Pons (tissue), 1 donor: ENCODE data around the gene NHSL2.
A peak's percentile ranks its signal among the peaks of the same experiment; 100 is the strongest.

Experiments
- DNase-seq: peaks from one replicate; pipeline ENCODE4 v3.0.0-alpha.2; 2016; ENCODE audit warnings: low spot score

Gene NHSL2

DNA sequence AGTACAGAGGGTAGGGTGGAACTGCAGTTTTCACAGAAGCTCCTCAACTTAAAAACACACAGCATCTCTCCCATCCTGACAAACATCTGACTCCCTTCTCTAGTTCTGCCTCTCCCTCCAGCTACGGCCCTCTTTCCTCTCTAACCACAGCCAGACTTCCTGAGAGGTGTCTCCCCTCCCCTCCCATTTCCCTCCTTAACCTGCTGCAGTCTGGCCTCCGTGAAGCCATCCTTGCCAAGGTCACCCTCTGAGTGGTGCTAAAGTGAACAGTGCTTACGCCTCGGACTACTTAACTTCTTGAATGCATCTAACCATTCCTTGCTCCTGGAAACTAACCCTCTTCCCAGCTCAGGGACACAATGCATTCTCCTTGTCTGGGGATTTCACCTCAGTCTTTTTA is 167.8 kb downstream of the NHSL2 start:
- DNase-seq: no peak

DNA sequence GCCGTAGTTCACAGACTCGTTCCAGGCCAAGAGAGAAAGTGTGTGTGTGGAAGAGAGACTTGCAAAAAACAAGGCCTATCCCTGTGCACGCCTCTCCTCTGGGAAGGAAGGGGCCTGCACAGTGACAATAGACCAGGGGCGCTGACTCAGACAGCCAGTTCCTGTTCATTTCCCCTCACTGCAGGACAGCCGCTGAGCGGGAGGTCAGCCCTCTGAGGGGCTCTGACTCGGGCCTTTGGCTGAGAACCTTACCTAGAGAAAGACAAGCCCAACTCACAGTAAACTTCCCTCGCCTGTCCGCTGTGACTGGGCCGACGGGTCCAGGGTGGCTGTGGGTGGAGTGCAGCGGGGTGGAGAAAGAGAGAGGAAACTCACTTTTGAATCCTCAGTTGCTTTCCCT is 169.0 kb downstream of the NHSL2 start:
- DNase-seq: no peak

DNA sequence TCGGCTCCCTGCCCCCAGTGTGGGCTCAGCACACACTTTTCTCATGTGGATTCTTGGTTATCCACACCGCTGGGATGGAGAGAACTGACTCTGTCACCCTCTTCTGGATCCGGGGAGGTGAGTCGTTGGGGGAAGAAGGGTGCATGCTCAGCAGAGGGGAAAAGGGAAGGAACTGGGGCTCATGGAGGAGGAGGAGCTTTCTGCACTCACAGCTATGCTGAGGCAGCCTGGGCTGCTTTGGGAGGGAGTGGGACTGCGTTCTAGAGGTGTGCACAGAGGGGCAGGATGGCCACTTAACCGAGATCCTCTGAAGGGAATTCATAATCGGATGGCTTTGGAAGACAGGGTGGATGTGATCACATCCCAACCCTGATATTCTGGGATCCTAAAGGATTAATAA is 169.5 kb downstream of the NHSL2 start:
- no peak for DNase-seq

DNA sequence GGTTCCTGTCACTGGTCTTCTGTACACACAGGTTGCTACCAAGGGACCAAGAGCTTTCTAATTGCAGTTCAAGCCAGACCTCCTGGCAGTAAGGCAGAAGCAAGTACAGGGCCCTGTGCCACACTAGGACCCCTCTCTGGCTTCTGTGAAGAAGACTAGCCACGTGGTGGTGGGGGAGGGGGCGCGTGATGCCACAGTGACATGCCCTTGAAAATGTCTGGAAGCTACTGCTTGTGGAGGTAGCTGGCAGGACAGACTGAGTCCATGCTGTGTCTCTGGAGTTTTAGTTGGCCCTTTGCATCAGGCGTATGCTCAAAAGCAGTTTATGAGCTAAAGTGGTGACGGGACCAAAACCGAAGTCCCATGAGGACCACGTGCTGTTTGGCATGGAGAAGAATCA is 170.2 kb downstream of the NHSL2 start:
- no peak for DNase-seq

DNA sequence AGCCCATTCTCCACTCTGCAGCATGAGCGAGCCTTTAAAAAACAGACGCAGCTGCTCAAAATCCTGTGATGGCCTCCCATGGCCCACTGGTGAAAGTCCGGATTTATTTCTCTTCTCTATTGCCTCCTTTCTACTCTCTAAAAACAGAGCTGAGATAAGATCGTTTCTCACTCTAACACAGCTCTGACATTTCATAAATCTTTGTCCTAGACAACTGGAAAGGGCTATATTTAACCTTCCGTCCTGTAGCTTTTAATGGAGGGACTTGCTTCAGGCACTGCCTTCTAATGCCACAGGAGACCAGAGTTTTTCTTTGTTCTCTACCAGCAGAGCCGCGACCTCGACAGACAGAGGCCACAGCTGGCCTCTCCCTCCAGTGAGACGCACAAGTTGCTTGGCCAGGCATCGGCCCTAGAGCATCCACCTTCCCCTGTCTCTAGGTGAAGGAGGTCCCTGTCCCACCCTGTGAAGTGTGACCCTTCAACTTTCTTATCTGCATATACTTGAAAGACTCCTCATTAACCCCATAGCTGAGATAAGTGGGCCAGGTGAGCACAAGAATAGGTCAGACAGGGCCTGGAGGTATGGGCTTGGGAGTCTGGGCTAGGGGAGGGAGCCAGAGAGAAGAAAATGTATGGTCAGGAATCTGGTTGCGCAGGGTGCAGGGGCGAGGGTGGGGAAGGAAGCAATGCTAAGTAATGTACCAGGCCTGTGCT is 171.1 kb downstream of the NHSL2 start:
- no peak for DNase-seq

DNA sequence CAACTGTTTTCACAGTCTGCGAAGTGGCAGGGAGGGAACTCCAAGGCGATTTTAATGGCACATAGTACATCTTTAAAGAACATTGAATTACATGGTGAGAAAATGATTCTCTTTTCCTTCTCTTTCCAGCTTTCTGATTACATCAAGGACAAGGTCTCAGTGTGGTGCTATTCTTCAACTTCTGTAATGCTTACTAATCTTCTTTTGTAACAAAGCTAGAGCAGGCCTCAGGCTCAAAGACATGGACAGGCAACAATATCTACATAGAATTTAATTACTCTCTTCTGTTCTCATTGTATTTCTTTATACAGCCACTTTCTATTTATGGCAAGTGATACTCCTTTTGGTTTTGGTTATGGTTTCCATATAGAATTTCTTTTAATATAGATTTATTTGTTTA is 172.6 kb downstream of the NHSL2 start:
- no peak for DNase-seq

DNA sequence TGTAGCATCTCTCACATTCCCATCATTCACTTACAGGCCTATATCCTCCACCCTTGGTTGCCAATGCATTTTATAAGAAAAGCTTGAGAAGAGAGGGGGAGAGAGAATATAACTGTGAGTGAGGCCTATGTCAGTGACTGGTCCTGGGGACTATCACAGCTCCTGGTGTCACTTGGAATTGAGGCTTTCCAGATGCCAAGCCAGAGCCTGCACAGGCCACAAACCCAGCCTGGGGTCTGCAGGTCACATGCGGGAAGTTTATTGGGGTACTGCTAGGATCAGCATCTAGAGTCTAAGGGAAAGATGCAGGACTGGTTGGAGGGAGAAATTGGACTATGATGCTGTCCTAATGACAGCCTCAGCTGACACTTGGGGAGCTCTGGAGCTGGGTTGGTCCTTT is 173.5 kb downstream of the NHSL2 start:
- no peak for DNase-seq

DNA sequence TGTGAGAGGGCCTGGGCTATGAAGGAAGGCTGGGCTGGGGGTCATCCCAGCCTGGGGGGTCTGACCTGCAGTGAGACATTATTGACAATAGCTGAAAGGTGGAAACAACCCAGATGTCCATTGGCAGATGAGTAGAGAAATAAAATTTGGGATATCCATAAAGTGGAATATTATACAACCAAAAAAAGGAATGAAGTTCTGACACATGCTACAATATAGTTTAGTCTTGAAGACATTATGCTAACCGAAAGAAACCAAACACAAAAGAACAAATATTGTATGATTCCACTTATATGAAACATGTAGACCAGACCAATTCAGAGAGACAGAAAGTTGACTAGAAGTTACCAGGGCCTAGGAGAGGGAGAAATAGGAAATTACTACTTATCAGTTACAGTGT is 176.3 kb downstream of the NHSL2 start:
- DNase-seq: no peak

DNA sequence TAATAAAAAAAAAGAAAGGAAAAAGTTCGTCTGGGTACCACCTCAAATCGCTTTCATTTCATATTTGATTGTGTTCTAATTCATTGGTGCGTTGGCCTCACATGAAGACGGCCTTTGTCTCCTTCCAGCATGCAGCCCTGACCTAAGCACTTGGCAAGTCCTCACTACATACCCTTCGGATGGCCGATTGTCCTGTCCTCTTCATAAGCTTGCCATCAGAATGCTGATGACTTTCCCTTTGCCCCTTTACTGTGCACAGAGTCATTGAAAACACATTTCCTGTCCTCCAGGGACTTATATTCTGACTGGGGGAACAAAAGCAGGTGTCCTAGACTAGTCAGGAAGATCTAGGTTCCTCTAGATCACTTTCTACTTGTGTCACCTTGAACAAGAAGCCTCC is 178.1 kb downstream of the NHSL2 start:
- peak; percentile 39 for DNase-seq

DNA sequence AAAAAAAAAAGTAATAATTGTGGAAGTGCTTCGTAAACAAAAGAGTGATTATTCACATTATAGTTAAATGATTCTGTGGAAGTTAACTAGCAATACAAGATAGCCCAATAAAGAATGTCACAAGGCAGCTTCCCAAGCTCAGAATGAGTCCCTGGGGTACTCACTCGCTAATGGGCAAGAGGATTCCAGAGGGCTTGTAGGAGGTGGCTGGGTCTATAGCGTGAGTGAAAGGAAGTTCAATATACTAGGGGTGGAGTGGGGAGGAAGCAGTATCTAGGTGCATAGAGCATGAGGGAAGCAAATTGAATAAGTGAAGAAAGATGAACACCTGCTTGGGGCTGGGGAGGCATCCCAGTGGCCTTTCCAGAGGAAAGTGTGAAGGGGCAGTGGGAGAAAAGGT is 178.6 kb downstream of the NHSL2 start:
- DNase-seq: no peak

DNA sequence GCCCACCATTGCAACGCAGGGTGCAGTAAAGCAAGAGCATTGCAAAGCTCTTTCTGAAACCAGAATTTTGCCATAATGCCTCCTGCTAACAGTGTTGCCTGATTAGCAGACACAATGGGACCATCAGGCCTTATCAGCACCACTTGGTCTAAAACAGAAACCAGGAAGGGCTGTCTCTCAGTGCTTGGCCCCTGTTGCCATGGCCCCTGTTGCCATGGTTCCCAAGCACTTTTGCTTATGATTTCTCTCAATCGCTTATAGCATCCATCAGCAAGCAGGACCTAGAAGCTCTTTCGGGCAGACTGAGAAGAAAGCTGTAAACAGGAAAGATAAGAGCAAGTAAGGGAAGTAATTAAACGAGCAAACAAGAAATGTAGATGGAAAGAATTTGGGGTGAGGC is 184.2 kb downstream of the NHSL2 start:
- DNase-seq: no peak

DNA sequence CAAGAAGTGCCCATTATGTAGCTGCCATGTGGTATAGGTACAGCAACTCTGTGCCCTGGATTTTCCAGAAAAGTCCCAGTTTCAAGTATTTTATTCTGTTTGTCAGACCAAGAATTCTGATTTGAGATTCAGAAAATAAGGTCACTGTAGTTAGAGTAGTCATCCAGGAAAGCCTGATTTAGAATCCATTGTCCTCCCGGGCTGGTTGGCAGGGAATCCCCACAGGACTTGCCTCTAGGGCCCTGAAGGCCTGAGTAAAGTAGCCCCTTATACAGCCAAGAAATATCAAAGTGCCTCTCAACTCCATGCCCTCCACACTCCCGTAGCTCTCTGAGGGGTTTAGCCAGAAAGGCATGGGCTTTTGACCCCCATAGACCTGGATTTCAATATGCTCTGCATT is 184.7 kb downstream of the NHSL2 start:
- no peak for DNase-seq

DNA sequence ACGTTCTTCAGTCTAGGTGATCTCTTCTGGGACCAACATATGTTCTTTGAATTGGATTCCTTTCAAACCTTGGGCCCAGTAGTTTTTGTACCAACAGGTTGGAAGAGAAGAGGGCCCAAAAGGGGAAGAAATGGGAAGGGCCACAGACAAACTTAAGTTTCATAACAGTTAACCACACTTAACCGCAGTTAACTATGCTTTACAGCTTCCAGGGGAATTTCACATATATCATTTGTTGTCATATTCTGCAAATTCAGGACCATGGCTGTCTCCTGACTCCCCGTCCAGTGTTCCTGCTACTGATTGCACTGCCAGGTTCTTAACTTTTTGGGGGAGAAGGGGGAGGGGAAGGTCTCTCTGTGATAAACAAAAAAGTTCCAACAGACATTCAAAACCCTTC is 186.5 kb downstream of the NHSL2 start:
- no peak for DNase-seq

DNA sequence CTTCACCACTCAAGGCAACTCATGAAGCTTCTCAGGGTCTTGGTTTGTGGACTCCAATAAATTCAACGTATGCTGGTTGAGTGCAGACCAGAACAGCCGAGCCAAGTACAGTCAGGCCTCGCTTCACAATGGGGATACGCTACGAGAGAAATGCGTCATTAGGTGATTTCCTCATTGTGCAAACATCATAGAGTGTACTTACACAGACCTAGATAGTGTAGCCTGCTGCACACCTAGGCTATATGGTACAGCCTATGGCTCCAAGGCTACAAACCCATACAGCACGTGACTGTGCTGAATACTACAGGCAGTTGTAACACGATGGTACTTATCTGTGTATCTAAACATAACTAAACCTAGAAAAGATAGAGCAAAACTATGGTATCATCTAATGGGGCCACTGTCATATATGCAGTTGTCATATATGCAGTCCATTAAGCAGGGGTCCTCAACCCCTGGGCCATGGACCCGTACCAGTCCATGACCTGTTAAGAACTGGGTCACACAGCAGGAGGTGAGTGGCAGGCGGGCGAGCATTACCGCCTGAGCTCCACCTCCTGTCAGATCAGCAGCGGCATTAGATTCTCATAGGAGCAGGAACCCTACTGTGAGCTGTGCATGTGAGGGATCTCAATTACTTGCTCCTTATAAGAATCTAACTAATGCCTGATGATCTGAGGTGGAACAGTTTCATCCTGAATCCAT is 189.6 kb downstream of the NHSL2 start:
- no peak for DNase-seq

DNA sequence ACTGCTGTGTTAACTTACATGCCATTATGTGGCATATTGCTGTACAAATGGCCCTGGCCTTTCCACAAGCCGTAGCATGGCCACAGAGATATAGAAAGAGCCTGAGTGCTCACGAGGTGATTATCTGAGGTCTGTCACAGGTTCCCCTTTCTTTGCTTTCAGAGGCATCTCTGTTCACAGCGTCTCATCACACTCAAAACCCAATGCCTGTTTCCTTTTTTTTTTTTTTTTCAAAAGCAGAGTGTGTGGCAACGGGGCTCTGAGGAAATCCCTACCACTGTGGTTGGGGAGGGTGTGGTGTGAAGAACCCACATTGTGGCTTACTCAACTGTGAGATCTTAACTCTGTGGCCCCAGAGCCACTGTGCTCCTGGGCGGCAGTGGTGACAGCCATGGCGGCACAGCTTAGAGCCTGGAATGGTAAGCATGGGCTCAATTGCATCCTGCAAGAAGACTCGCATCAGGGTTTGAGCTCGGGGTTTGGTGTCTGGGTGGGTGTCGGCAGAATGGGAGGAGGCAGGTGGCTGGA is 190.2 kb downstream of the NHSL2 start:
- peak; percentile 38 for DNase-seq

DNA sequence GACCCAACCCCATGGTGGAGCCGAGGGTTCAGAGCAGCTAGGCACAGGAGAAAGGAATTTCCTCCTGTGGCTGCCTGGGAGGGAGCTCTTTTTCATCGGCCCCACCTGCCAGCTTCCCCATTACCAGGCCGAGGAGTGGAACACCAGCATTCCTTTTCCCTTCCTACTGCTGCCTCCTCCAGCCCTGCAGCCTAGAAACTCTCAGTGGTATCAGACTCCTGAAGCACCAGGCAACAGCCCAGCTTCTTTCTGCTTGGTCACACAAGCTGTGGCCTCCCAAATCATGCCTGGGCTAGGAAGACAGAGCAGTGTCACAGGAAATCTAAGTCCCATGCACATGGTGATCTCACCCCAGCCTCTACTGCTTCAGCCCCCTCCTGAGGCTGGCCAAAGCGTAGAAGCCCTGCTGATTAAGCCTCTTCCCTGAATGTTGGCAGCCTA is 191.0 kb downstream of the NHSL2 start:
- no peak for DNase-seq

DNA sequence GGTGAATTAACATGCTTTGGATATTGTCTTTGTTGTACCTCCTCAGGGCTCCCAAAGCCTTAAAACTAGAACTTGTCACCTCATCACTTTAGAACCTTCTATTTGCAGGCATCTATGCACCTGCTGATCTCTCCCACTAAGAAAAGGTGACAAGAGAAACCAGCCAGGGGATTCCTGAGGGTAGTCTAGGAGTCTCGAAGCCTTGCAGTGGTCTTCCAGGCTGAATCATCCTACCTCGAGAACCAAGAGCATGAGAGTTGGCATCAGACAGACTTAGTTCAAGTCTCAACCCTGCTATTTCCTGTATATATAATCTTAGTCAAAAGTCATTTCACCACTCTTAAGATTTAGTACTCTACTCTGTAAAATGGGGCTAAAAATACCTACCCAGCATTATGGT is 191.5 kb downstream of the NHSL2 start:
- DNase-seq: no peak

DNA sequence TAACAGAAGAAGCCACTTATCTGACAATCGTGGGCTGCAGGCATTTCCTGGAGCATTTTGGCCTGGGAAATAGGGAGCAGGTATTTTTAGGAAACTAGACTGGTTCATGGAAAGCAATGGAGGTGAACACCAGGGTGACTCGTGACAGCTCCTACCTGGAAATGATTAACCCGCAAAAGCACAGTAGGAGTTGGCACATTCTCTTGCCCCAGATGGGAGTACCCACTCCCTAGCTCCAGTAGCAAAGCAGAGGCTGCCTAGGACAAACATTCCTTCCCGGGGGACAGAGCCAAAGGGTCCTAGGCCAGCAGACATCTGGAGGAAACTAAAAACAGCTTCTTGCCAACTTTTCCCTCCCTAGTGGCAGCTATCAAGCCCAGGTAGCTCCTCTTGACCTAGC is 192.1 kb downstream of the NHSL2 start:
- DNase-seq: no peak

DNA sequence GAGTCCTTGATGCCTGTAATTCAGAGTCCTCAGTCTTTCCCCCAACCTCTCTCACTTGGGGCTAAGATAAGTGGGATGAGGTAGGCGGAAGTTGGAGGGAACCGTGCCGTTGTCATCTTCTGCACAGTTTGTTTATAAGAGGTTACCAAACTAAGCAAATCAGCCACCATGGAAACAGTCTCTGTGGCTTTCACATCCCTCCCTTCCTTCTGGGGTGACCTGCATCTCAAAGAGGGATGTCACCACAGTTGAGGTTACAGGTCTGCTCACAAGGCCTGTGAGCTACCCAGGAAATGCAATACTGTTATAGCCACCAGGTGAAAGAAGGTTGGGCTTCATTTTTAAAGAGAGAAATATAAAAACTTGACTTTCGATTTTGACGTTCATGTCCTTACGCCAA is 194.8 kb downstream of the NHSL2 start:
- no peak for DNase-seq

DNA sequence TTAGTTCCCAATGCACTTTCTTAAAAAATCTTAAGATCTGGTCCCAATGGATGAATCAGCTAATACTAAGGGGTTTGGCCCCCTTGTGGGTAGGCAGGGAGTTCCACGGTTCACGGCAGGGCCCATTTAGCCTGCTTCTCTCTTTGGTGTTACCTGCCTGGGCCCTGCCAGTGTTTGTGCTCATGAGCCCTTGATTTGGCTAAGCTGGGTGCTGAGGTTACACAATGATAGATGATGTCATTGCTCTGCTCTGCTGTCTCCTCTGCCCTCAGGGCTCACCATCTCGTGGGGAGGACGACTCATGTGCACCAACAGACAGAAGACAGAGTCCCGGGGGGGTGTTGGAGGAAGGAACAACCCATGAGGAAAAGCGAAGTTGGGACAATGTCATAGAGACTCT is 196.7 kb downstream of the NHSL2 start:
- DNase-seq: no peak

DNA sequence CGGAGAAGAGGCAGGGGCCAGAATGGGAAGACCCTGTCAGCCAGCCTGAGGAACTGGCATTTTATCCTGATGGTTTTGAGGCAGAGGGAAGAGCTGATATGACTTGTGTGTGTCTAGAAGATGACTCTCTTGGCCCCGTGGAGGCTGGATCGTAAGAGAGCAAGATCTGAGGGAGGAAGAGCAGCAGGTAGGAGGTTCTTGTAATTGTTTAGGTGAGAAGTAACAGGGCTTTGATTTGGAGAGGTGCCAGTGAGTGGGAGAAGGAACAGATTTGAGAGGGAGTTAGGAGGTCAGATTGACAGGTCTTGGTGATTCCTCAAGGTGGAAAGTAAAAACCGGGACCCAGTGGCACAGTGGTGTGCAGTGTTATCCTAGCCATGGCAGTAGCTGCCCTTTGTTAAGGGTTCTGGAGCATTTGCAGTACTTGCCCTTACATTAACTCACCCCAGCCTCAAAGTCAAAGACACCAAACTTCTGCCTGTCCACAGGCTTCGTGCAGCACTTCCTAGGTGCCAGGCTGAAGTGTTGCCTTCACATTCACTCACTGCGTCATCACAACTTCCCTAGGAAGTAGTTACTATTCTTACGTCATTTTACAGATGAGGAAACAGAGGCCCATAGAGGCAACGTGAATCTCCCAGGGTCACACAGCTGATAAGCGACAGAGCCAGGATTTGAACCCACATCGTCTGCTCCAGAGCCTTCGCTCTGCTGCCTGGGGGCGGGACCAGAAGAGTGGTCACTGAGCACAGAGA is 197.4 kb downstream of the NHSL2 start:
- no peak for DNase-seq

DNA sequence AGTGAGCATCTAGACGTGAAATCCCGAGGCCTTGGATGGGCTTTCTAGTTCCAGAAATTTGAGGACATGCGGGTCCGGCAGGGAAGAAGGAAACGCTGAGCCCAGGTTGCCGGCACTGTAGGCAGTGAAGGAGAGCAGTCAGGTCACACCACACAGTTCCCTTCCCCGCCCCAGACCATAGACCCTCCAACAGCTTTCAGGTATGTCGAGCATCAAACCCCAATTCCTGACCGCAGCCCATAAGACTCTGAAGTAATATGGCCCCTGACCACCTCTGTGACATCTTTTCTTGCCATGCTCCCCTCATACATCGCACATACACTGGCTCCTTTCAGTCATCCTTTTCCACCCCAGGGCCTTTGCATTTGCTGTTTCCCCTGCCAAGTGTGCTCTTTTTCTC is 198.0 kb downstream of the NHSL2 start:
- DNase-seq: no peak
